ENCODE data around the gene TCAIM. TPM values are rescaled to one million over a fixed set of nuclear protein-coding genes. Genes with fewer than 3 reads are reported as not detected.

The TCAIM gene
- total and polyA plus RNA-seq, 9 of the 15 experiments (the other 6 are each of a cell fraction or from before 2014, with no cell fraction given), result 19.7 to 53.3 (median 36.9) TPM

DNA sequence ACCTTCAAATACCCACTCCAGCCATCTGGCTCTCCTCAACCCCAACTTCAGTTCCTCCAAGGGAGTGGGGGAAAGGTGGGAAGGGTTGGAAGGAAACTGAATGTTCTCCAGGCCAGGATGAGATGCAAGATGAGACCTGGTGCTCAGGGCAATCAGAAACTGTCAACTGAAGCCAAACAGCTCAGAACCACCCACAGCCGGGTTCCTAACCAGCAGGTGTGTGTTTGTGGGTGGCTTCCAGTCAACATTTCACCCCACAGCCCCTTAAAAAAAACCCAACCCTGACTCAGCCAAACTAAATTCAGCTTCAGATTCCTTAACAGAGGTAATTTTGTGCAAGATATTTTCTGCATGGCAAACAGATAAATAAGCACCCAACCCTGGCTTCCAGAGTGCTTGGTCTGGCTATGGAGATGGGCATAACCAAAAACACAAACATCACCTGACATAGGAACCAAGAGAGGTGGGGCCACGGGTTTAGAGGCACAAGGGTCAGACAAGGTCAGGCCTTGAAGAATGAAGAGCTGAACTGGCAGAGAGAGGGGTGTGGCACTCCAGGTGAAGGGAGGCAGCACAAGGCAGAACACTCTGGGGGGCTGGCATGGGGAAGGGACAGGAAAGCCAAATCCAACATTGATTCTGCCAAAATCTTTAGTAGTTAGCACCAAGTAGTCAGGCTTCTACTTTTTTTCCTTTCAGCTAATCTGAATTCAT is 104.2 kb downstream of the TCAIM start:
- Histone ChIP-seq H3K9me1 (ENCODE audit: control insufficient read depth, insufficient read depth, low read length) (no peaks in the 10 kb centered on the region), H2AFZ (ENCODE audit: low read depth, low read length) (no peak overlapping the region), H3K79me2 (ENCODE audit: control insufficient read depth, insufficient read depth, low read length) (peaks cover 19% of the 10 kb centered on the region), H3K27me3 (ENCODE audit: control insufficient read depth in 2 of 2, insufficient read depth in 2 of 2, low read length in 2 of 2) (no peaks in the 10 kb centered on the region), H3K9ac (ENCODE audit: insufficient read depth in 1 of 2, low read depth in 2 of 2, low read length in 2 of 2) (peak overlapping the region in 1 of 2 experiments; percentile 72; a peak in 1 of 4 replicates), H3K36me3 (ENCODE audit: control insufficient read depth, insufficient read depth, low read length) (peaks cover 60% of the 10 kb centered on the region), H3K27ac (ENCODE audit: extremely low read depth, low read depth, low read length) (peak overlapping the region; percentile 16; the same call in 2 of the 3 replicates), H3K9me3 (replicated peaks; ENCODE audit: control insufficient read depth, insufficient read depth, low read depth, low read length) (peaks cover 2% of the 10 kb centered on the region; the same call in 1 of the 2 replicates), H4K20me1 (replicated peaks; ENCODE audit: control insufficient read depth, insufficient read depth, low read length) (no peaks in the 10 kb centered on the region), H3K4me2 (ENCODE audit: insufficient read depth, low read length) (no peak overlapping the region), H3K4me1 (replicated peaks in 1 of 2; ENCODE audit: control insufficient read depth in 2 of 2, insufficient read depth in 2 of 2, low read length in 2 of 2) (peaks cover 24 to 27% of the 10 kb centered on the region in 2 experiments), H3K4me3 (no peak overlapping the region)
- WGBS (ENCODE audit: insufficient coverage, low coverage, missing lambda C conversion rate), result 51% methylated on average over 2 of the region's 2 CpGs
- in situ Hi-C loops (cut with MboI), result no loop called here
- ATAC-seq (no peak), FAIRE-seq (no peak), DNase-seq (ENCODE audit: extremely low read depth in 1 of 4, low spot score in 3 of 4) (peak in 1 of 4 experiments; percentile 16)
- no peak for TF ChIP-seq ZNF583 (CRISPR knock-in tag; IDR thresholded peaks at IDR 0.05)
- 0 out of 2 replicates have a peak, but pooled peaks have one; percentile 10 for TF ChIP-seq ZNF592 (IDR thresholded peaks at IDR 0.05)
- 0 out of 2 replicates have a peak, but pooled peaks have one; percentile 1 for TF ChIP-seq NFE2 (IDR thresholded peaks at IDR 0.05; ENCODE audit: low read depth)
- TF ChIP-seq POLR3G (IDR thresholded peaks at IDR 0.05; ENCODE audit: extremely low read depth, insufficient read length, insufficient replicate concordance), result no peak
- BruUV-seq (replicated peaks), result no TSS peak
- ChIA-PET POLR2A (interaction anchor here (0.6 to 2.7 kb wide), 7 partner anchors 8 to 563 kb away, joined by 3 to 10 read pairs (median 4); no protein-coding TSS in a partner anchor), CTCF (ENCODE audit: low intra/inter-chr PET ratio) (no interaction called here)
- intact Hi-C loops (cut with micrococcal nuclease), result no loop called here

Data from K562 (cell line).